ENCODE data around the gene CTPS2.

CTPS2 gene

DNA sequence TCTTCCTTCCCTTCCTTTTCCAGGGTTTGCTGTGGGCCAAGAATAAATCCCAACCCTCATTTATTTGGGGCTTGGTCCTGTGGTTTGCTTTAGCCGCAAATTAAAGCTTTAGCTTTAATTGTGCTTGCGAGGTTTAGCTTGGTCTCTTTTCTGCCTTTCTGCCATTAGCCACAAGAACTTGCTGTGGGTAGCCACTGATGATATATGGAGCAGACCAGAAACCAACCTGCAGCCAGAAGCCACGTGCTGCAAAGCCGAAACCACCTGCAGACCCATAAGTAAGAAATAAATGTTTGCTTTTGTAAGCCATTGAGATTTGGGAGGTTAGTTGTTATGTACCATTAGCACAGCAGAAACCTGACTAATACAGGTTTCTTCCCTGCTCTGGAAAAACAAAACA lies 152.3 kb downstream of the CTPS2 start:
- no peak for DNase-seq (ENCODE audit: low read depth, low spot score)

GRCh38 chrX:16559206-16559619 lies 153.3 kb downstream of the CTPS2 start:
- no peak for DNase-seq (ENCODE audit: low read depth, low spot score)

DNA sequence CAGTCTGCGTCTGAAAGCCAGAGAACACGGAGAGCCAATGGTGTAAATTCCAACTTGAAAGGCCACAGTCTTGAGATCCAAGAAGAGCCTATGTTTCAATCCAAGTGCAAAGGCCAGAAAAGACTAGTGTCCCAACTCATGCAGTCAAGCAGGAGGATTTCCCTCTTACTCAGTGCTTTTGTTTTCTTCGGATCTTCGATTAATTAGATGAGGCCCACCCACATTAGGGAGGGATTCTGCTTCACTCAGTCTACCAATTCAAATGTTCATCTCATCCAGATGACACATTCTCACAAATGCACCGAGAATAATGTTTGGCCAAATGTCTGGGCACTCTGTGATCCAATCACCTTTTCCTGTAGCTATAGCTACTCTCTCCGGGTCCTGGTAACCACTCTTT lies 154.0 kb downstream of the CTPS2 start:
- no peak for DNase-seq (ENCODE audit: low read depth, low spot score)

- DNase-seq (ENCODE audit: low read depth, low spot score) = no peak
These were observed 159.9 kb downstream of the CTPS2 start for GRCh38 chrX:16552546-16552945.

DNA sequence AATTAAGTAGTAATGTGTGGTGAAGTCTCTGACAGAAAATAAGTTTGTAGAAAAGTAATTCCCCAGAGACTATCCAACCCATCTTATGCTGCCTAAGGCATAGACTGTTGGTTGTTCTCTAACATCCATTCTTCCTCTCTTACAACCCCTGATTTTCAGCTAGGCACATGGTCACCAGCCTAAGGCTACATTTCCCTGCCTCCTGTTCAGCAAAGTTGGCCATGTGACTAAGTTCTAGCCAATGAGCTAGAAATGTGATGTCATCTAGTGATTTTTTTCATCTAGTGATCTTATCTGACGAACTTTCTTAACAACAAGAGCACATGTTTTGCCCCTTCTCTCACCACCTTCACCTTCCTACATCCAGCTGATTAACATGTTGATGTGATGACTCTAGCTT lies 164.8 kb downstream of the CTPS2 start:
- DNase-seq (ENCODE audit: low read depth, low spot score) = no peak

GRCh38 chrX:16544969-16545368 lies 167.5 kb downstream of the CTPS2 start:
- no peak for DNase-seq (ENCODE audit: low read depth, low spot score)

Measured in astrocyte of the hippocampus (primary cell).